Measurements from ENCODE around the gene DIP2B. TPM values are rescaled to one million over a fixed set of nuclear protein-coding genes. Genes with fewer than 3 reads are reported as not detected.

Gene DIP2B
- total and polyA plus RNA-seq, 12 donors = 3.4 to 46.6 (median 25.0) TPM

- no peak overlapping the region for H3K27ac ChIP-seq
- no peak for TF ChIP-seq POLR2A (IDR thresholded peaks at IDR 0.05)
- no peak for TF ChIP-seq CTCF (IDR thresholded peaks at IDR 0.05)
- H3K27me3 ChIP-seq = no peaks in the 10 kb centered on the region
- no peaks in the 10 kb centered on the region for H3K36me3 ChIP-seq (replicated peaks in 1 of 2)
- 69 to 86% (median 81%) methylated on average over 1 of the region's 1 CpG for WGBS, 4 donors
- H3K9me3 ChIP-seq (replicated peaks in 1 of 3) = no peaks in the 10 kb centered on the region
- no peak overlapping the region for H3K4me3 ChIP-seq
- DNase-seq = no peak
- intact Hi-C loops (cut with DNase I) = no loop called here
- peaks cover 25 to 52% of the 10 kb centered on the region in 2 donors for H3K4me1 ChIP-seq (replicated peaks in 1 of 2)
These were observed 116.2 kb downstream of the DIP2B start for GRCh38 chr12:50620978-50621360.

- TF ChIP-seq POLR2A (IDR thresholded peaks at IDR 0.05) (no peak), CTCF (IDR thresholded peaks at IDR 0.05) (no peak)
- intact Hi-C loops (cut with DNase I) = no loop called here
- Histone ChIP-seq H3K27ac (peak overlapping the region in 3 of 5 donors; percentile 4 to 48 (median 11)), H3K36me3 (replicated peaks in 1 of 2) (no peaks in the 10 kb centered on the region), H3K27me3 (no peaks in the 10 kb centered on the region), H3K4me3 (no peak overlapping the region), H3K4me1 (replicated peaks in 1 of 2) (peaks cover 25 to 46% of the 10 kb centered on the region in 2 donors), H3K9me3 (replicated peaks in 1 of 3) (no peaks in the 10 kb centered on the region)
- peak in 4 of 7 donors; percentile 42 to 54 (median 46) for DNase-seq
- WGBS, 4 donors = 51 to 54% (median 52%) methylated on average over 8 of the region's 8 CpGs
These were observed 116.9 kb downstream of the DIP2B start for GRCh38 chr12:50621399-50622300.

DNA sequence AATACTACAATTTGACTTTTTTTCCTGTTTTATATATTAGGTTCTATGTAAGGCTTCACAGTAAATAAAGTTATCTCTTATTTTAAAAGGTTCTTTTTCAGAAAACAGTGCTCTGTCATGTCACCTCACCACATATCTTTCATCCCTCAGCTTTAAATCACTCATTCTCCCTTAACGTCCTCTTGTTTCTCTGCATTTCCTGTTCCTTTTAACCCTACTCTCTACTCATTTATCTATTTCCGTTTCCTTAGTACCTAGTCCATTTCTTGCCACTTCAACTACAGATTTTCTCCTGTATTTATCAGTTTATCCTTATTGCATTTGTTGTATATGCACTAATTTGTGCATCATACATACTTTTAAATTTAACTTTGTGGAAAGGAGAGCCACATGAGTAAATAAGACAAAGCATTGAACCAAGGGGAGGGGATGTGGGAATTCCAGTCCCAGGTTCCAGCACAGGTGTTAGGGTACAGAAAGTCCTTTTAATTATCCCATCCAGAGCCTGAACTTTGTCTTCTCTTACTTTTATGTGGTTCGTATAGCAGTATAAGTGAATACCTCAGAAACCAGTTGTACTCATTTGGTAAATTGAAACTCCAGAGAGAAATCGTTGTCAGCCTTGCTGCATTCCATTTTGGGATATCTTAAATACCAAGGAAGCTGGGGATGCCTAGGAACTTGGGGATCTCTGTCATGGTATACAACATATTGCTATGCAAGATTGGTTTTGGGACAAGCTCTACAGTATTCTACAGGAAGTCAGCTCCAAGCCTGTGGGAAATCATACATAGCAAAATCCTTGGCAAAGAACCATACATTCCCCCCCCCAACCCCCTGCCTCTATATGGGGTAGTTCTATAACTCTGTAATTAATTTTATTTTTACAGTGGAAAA lies 120.5 kb downstream of the DIP2B start:
- no peaks in the 10 kb centered on the region for H3K36me3 ChIP-seq (replicated peaks in 1 of 2)
- WGBS, 4 donors = 59 to 64% (median 60%) methylated on average over 4 of the region's 4 CpGs
- no peak overlapping the region for H3K4me3 ChIP-seq
- H3K27ac ChIP-seq = no peak overlapping the region
- H3K27me3 ChIP-seq = no peaks in the 10 kb centered on the region
- TF ChIP-seq CTCF (IDR thresholded peaks at IDR 0.05) = no peak
- TF ChIP-seq POLR2A (IDR thresholded peaks at IDR 0.05) = no peak
- H3K4me1 ChIP-seq (replicated peaks in 1 of 2) = peaks cover 17 to 32% of the 10 kb centered on the region in 2 donors
- no peak for DNase-seq
- no peaks in the 10 kb centered on the region for H3K9me3 ChIP-seq (replicated peaks in 1 of 3)
- intact Hi-C loops (cut with DNase I) = no loop called here

GRCh38 chr12:50626026-50626425 lies 121.2 kb downstream of the DIP2B start:
- DNase-seq = no peak
- Histone ChIP-seq H3K27me3 (no peaks in the 10 kb centered on the region), H3K4me1 (replicated peaks in 1 of 2) (peaks cover 10 to 25% of the 10 kb centered on the region in 2 donors), H3K4me3 (no peak overlapping the region), H3K9me3 (replicated peaks in 1 of 3) (no peaks in the 10 kb centered on the region), H3K27ac (no peak overlapping the region), H3K36me3 (replicated peaks in 1 of 2) (peaks cover 0 to 4% of the 10 kb centered on the region in 2 donors)
- WGBS, 4 donors = 66 to 79% (median 74%) methylated on average over 5 of the region's 5 CpGs
- intact Hi-C loops (cut with DNase I) = no loop called here
- TF ChIP-seq POLR2A (IDR thresholded peaks at IDR 0.05) (no peak), CTCF (IDR thresholded peaks at IDR 0.05) (no peak)

Measured in adrenal gland (tissue), 12 donors.